Neural progenitor cell (in vitro differentiated cells): ENCODE data around the gene FOXO4. TPM values are rescaled to one million over a fixed set of nuclear protein-coding genes. Genes with fewer than 3 reads are reported as not detected.
A peak's percentile ranks its signal among the peaks of the same experiment; 100 is the strongest.

Source experiments
- DNase-seq: peaks from one replicate; pipeline ENCODE4 v3.0.0-alpha.2; 2016; ENCODE audit warnings: low spot score
- H2AFZ ChIP-seq: fragments of 200-600 bp; sonication (generic); replicated peaks from 2 replicates; pipeline ENCODE4 v1.6.1; 2016; ENCODE audit warnings: antibody characterized with exemption
- H3F3A ChIP-seq: fragments of 200-600 bp; sonication (generic); 2 replicates; pipeline ENCODE4 v1.6.1; 2016; ENCODE audit warnings: antibody characterized with exemption, low read depth
- H3K27ac ChIP-seq: fragments of 200-600 bp; sonication (generic); 2 replicates; pipeline ENCODE4 v1.5.1; 2016; ENCODE audit warnings: mild to moderate bottlenecking
- H3K27me3 ChIP-seq: fragments of 200-600 bp; sonication (generic); 2 replicates; pipeline ENCODE4 v1.6.1; 2016; ENCODE audit warnings: mild to moderate bottlenecking, moderate library complexity
- H3K36me3 ChIP-seq: fragments of 200-600 bp; sonication (generic); 2 replicates; pipeline ENCODE4 v1.5.1; 2016
- H3K4me1 ChIP-seq: fragments of 200-600 bp; sonication (generic); 2 replicates; pipeline ENCODE4 v1.6.1; 2016; ENCODE audit warnings: mixed run types
- H3K4me2 ChIP-seq: fragments of 200-600 bp; sonication (generic); 2 replicates; pipeline ENCODE4 v1.6.1; 2016
- H3K4me3 ChIP-seq: fragments of 200-600 bp; sonication (generic); 2 replicates; pipeline ENCODE4 v1.5.1; 2016
- H3K79me2 ChIP-seq: fragments of 200-600 bp; sonication (generic); 2 replicates; pipeline ENCODE4 v1.6.1; 2016; ENCODE audit warnings: low read depth
- H3K9ac ChIP-seq: fragments of 200-600 bp; sonication (generic); 2 replicates; pipeline ENCODE4 v1.6.1; 2016
- H3K9me3 ChIP-seq: fragments of 200-600 bp; sonication (generic); 2 replicates; pipeline ENCODE4 v1.5.1; 2016; ENCODE audit warnings: low read depth
- H4K20me1 ChIP-seq: fragments of 200-600 bp; sonication (generic); 2 replicates; pipeline ENCODE4 v1.6.1; 2016; ENCODE audit warnings: low read depth
- H3K27ac Mint-ChIP-seq: 3 replicates; pipeline ENCODE4 v1.8.0; 2021; ENCODE audit warnings: mixed read lengths
- H3K27me3 Mint-ChIP-seq: 2 replicates; pipeline ENCODE4 v1.8.0; 2022; ENCODE audit warnings: low read depth, mild to moderate bottlenecking, inconsistent platforms, moderate library complexity, mixed read lengths; ENCODE audit not compliant: insufficient read depth
- H3K36me3 Mint-ChIP-seq: 3 replicates; pipeline ENCODE4 v1.8.0; 2021; ENCODE audit warnings: mixed read lengths
- H3K4me1 Mint-ChIP-seq: 3 replicates; pipeline ENCODE4 v1.8.0; 2021; ENCODE audit warnings: mixed read lengths
- H3K4me3 Mint-ChIP-seq: 3 replicates; pipeline ENCODE4 v1.8.0; 2021; ENCODE audit warnings: mild to moderate bottlenecking, moderate library complexity, mixed read lengths
- H3K9me3 Mint-ChIP-seq: 3 replicates; pipeline ENCODE4 v1.8.0; 2020; ENCODE audit warnings: mixed read lengths
- CTCF ChIP-seq: fragments of 200-600 bp; sonication (generic); IDR thresholded peaks from 2 replicates; pipeline ENCODE4 v1.5.1; 2017; ENCODE audit warnings: antibody characterized with exemption, mild to moderate bottlenecking
- EZH2 ChIP-seq: fragments of 200-600 bp; sonication (generic); IDR thresholded peaks from 2 replicates; pipeline ENCODE4 v1.6.1; 2017; ENCODE audit warnings: antibody characterized with exemption, mild to moderate bottlenecking, moderate library complexity
- EZH2phosphoT487 ChIP-seq: fragments of 200-600 bp; sonication (generic); IDR thresholded peaks from 2 replicates; pipeline ENCODE4 v1.6.1; 2017; ENCODE audit warnings: antibody characterized with exemption
- total RNA-seq: library from RNA; depleted of rRNA; stranded (reverse); fragments of >200 nt; gene quantifications from 2 replicates; pipeline ENCODE4 v1.2.3, GENCODE V29; 2015; ENCODE audit warnings: low replicate concordance

The FOXO4 gene
- total RNA-seq, 1 donor from 2014 or later: 2.5 TPM

GRCh38 chrX:71067089-71067488 lies 28.6 kb upstream of the FOXO4 start:
- H3K4me2 ChIP-seq: peak overlapping the region; percentile 82
- DNase-seq: no peak
- no peak overlapping the region for H3K27ac ChIP-seq
- H3K4me3 ChIP-seq: peak overlapping the region; percentile 78
- no peaks in the 10 kb centered on the region for H3K9me3 ChIP-seq
- peaks cover 4% of the 10 kb centered on the region for H3K27me3 Mint-ChIP-seq
- no peak overlapping the region for H3K27ac Mint-ChIP-seq
- H3F3A ChIP-seq: peaks cover 26% of the 10 kb centered on the region
- H3K79me2 ChIP-seq: peaks cover 39% of the 10 kb centered on the region
- H3K27me3 ChIP-seq: no peaks in the 10 kb centered on the region
- H3K4me1 Mint-ChIP-seq: peaks cover 5% of the 10 kb centered on the region
- peaks cover 2% of the 10 kb centered on the region for H3K9me3 Mint-ChIP-seq
- H3K36me3 ChIP-seq: no peaks in the 10 kb centered on the region
- H3K9ac ChIP-seq: peak overlapping the region; percentile 55
- no peaks in the 10 kb centered on the region for H4K20me1 ChIP-seq
- H3K4me3 Mint-ChIP-seq: peak overlapping the region; percentile 96
- H2AFZ ChIP-seq: no peak overlapping the region
- H3K4me1 ChIP-seq: peaks cover 4% of the 10 kb centered on the region
- H3K36me3 Mint-ChIP-seq: peaks cover 4% of the 10 kb centered on the region
- no peak for TF ChIP-seq EZH2phosphoT487
- no peak for TF ChIP-seq CTCF
- TF ChIP-seq EZH2: no peak

- Histone ChIP-seq H3K9me3 (no peaks in the 10 kb centered on the region), H4K20me1 (no peaks in the 10 kb centered on the region), H3K4me3 (peak overlapping the region; percentile 78), H3K79me2 (peaks cover 39% of the 10 kb centered on the region), H2AFZ (peak overlapping the region; percentile 63), H3K4me2 (peak overlapping the region; percentile 82), H3K9ac (peak overlapping the region; percentile 55), H3K27ac (peak overlapping the region; percentile 34), H3K4me1 (peaks cover 4% of the 10 kb centered on the region), H3K36me3 (no peaks in the 10 kb centered on the region), H3K27me3 (no peaks in the 10 kb centered on the region), H3F3A (peaks cover 26% of the 10 kb centered on the region)
- peaks cover 2% of the 10 kb centered on the region for H3K36me3 Mint-ChIP-seq
- peak overlapping the region; percentile 58 for H3K27ac Mint-ChIP-seq
- H3K4me3 Mint-ChIP-seq: peak overlapping the region; percentile 96
- H3K9me3 Mint-ChIP-seq: peaks cover under 1% of the 10 kb centered on the region
- DNase-seq: no peak
- TF ChIP-seq CTCF: no peak
- TF ChIP-seq EZH2: no peak
- TF ChIP-seq EZH2phosphoT487: no peak
- H3K27me3 Mint-ChIP-seq: peaks cover 4% of the 10 kb centered on the region
- peaks cover 5% of the 10 kb centered on the region for H3K4me1 Mint-ChIP-seq
Measured at GRCh38 chrX:71067712-71068043, 28.0 kb upstream of the FOXO4 start.

- no peaks in the 10 kb centered on the region for H3K36me3 ChIP-seq
- H3K4me1 Mint-ChIP-seq: peaks cover 5% of the 10 kb centered on the region
- H3K79me2 ChIP-seq: peaks cover 39% of the 10 kb centered on the region
- no peaks in the 10 kb centered on the region for H4K20me1 ChIP-seq
- no peak for TF ChIP-seq EZH2
- no peak for TF ChIP-seq CTCF
- no peak for TF ChIP-seq EZH2phosphoT487
- H3K4me1 ChIP-seq: peaks cover 4% of the 10 kb centered on the region
- H3K36me3 Mint-ChIP-seq: peaks cover 2% of the 10 kb centered on the region
- H3K4me2 ChIP-seq: peak within 1 kb of the TSS; percentile 82
- H3K9me3 Mint-ChIP-seq: no peaks in the 10 kb centered on the region
- peaks cover 26% of the 10 kb centered on the region for H3F3A ChIP-seq
- peak within 1 kb of the TSS; percentile 63 for H2AFZ ChIP-seq
- peak within 1 kb of the TSS; percentile 34 for H3K27ac ChIP-seq
- peaks cover 4% of the 10 kb centered on the region for H3K27me3 Mint-ChIP-seq
- peak within 1 kb of the TSS; percentile 96 for H3K4me3 Mint-ChIP-seq
- H3K27ac Mint-ChIP-seq: peak within 1 kb of the TSS; percentile 84
- peak within 1 kb of the TSS; percentile 78 for H3K4me3 ChIP-seq
- peak within 1 kb of the TSS; percentile 55 for H3K9ac ChIP-seq
- no peaks in the 10 kb centered on the region for H3K9me3 ChIP-seq
- no peaks in the 10 kb centered on the region for H3K27me3 ChIP-seq
- peak; percentile 90 for DNase-seq
Measured at GRCh38 chrX:71068044-71068918, 27.4 kb upstream of the FOXO4 start, which contains the start of gene SNX12. TSS of gene SNX12 (minus strand) at chrX:71068334. CDS start at chrX:71068306, 28 bp downstream.
